GM21737 (cell line): ENCODE results near the gene ATG12.
"Not testable (repeated sequence)": the region's sequence is repeated elsewhere in the genome, so short reads cannot be mapped to it uniquely, and the experiment has no call there.

Experiments used
- ATAC-seq: cut with Tn5 transposase; IDR thresholded peaks from one replicate; pipeline ENCODE4 v1.9.1; 2021; ENCODE audit warnings: mild to moderate bottlenecking, moderate library complexity; ENCODE audit not compliant: unreplicated experiment

ATG12 gene

GRCh38 chr5:115841382-115842088, at the start of gene ATG12, which contains the start of gene AP3S1:
Gene ATG12, minus strand, starts transcription at chr5:115841565. Its CDS starts 13 bp downstream, at chr5:115841552.
Gene AP3S1, plus strand, starts transcription at chr5:115841935. Its CDS starts 103 bp downstream, at chr5:115842038.
- peak; percentile 78 for ATAC-seq

- no peak for ATAC-seq
Measured at GRCh38 chr5:115888027-115888426, 46.7 kb upstream of the ATG12 start.

- ATAC-seq = not testable (repeated sequence)
Measured at GRCh38 chr5:115885208-115885607, 43.8 kb upstream of the ATG12 start.

- no peak for ATAC-seq
Measured at GRCh38 chr5:115884704-115885103, 43.3 kb upstream of the ATG12 start.

GRCh38 chr5:115882434-115882833, 41.1 kb upstream of the ATG12 start:
- not testable (repeated sequence) for ATAC-seq

GRCh38 chr5:115877342-115877741, 36.0 kb upstream of the ATG12 start:
- not testable (repeated sequence) for ATAC-seq

GRCh38 chr5:115875447-115875846, 34.1 kb upstream of the ATG12 start:
- no peak for ATAC-seq

- no peak for ATAC-seq
Measured at GRCh38 chr5:115873392-115873791, 32.0 kb upstream of the ATG12 start.

GRCh38 chr5:115872447-115872846, 31.1 kb upstream of the ATG12 start:
- no peak for ATAC-seq

- no peak for ATAC-seq
Measured at GRCh38 chr5:115869256-115869795, 28.0 kb upstream of the ATG12 start.

- no peak for ATAC-seq
Measured at GRCh38 chr5:115859378-115859777, 18.0 kb upstream of the ATG12 start.

GRCh38 chr5:115858396-115858795, 17.0 kb upstream of the ATG12 start:
- ATAC-seq = no peak

- no peak for ATAC-seq
Measured at GRCh38 chr5:115857626-115858349, 16.4 kb upstream of the ATG12 start.

- ATAC-seq = no peak
Measured at GRCh38 chr5:115857057-115857479, 15.7 kb upstream of the ATG12 start.

- ATAC-seq = no peak
Measured at GRCh38 chr5:115855959-115856358, 14.6 kb upstream of the ATG12 start.

GRCh38 chr5:115854139-115854538, 12.8 kb upstream of the ATG12 start:
- ATAC-seq = no peak

GRCh38 chr5:115850744-115851416, 9.5 kb upstream of the ATG12 start:
- no peak for ATAC-seq

GRCh38 chr5:115849258-115849798, 8.0 kb upstream of the ATG12 start:
- no peak for ATAC-seq

GRCh38 chr5:115847290-115847689, 5.9 kb upstream of the ATG12 start:
- no peak for ATAC-seq

GRCh38 chr5:115844321-115844817, 3.0 kb upstream of the ATG12 start:
- no peak for ATAC-seq
